Fibroblast of lung (primary cell): ENCODE data around the gene CDH19.

Experiments
- EZH2 ChIP-seq: IDR thresholded peaks from 2 replicates; pipeline ENCODE4 v1.5.1; 2012; ENCODE audit warnings: low read length, control low read depth, mild to moderate bottlenecking; ENCODE audit errors: missing control alignments
- TF ChIP-seq, protein P1 (sequence below), 2 donors: IDR thresholded peaks in 1 of 2; conservative IDR thresholded peaks in 1 of 2; 1 replicate in 1 of 2; 2 replicates in 1 of 2; pipeline ENCODE4 v1.5.1; 2011 to 2012; ENCODE audit warnings: low read length in 2 of 2, control low read depth in 1 of 2, inconsistent platforms in 1 of 2, low read depth in 1 of 2, mild to moderate bottlenecking in 1 of 2

DNA sequence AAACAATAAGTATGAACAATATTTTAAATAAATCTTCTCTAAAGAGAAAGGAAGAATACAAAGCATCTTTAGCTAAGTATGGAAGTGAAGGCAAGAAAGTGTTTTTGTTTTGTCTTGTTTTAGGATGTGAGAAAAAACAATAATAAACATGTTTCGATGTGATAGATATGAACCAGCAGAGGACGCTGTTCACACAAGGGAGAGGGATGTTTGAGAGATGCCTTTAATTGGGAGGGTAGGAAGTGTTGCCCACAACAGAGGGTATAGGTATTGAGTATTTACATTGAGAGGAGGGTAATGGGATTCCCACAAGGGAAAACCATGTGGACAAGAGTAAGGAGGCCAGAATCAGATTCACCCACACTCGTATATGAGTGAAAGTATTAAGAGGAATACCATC is 55.1 kb downstream of the CDH19 start:
- TF ChIP-seq, protein P1, sequence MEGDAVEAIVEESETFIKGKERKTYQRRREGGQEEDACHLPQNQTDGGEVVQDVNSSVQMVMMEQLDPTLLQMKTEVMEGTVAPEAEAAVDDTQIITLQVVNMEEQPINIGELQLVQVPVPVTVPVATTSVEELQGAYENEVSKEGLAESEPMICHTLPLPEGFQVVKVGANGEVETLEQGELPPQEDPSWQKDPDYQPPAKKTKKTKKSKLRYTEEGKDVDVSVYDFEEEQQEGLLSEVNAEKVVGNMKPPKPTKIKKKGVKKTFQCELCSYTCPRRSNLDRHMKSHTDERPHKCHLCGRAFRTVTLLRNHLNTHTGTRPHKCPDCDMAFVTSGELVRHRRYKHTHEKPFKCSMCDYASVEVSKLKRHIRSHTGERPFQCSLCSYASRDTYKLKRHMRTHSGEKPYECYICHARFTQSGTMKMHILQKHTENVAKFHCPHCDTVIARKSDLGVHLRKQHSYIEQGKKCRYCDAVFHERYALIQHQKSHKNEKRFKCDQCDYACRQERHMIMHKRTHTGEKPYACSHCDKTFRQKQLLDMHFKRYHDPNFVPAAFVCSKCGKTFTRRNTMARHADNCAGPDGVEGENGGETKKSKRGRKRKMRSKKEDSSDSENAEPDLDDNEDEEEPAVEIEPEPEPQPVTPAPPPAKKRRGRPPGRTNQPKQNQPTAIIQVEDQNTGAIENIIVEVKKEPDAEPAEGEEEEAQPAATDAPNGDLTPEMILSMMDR (conservative IDR thresholded peaks at IDR 0.05 in 1 of 2, IDR thresholded peaks at IDR 0.05 in 1 of 2; ENCODE audit: low read depth in 1 of 2, low read length in 2 of 2) = no peak
- no peak for TF ChIP-seq EZH2
